Fibroblast of mammary gland (primary cell): ENCODE measurements around the gene MOAP1.
"Not testable (repeated sequence)": the region's sequence is repeated elsewhere in the genome, so short reads cannot be mapped to it uniquely, and the experiment has no call there.

Source experiments
- DNase-seq: peaks from one replicate; pipeline ENCODE4 v3.0.0-alpha.2; 2010; ENCODE audit warnings: low read depth
- H3K4me3 ChIP-seq: 2 replicates; pipeline ENCODE4 v1.5.1; 2011; ENCODE audit warnings: low read depth, mild to moderate bottlenecking, low read length, moderate library complexity; ENCODE audit not compliant: control insufficient read depth
- CTCF ChIP-seq: conservative IDR thresholded peaks from 2 replicates; pipeline ENCODE4 v1.5.1; 2011; ENCODE audit warnings: low read depth, low read length, inconsistent platforms; ENCODE audit not compliant: control insufficient read depth, insufficient read depth

Gene MOAP1

DNA sequence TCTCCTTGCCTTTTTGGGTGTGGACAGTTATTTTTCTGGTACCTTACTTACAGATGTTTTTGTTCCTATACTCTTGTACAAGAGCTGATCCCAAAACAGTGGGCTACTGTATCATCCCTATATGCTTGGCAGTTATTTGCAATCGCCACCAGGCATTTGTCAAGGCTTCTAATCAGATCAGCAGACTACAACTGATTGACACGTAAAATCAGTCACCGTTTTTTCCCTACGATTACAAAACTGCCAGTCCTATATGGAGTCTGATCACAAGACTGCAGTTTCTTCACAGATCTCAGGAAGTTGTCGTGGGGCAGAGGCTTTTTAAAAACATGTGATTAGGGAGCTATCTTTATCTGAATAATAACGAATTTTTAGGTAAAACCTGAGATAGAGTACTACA, 1.8 kb upstream of the MOAP1 start:
- no peak overlapping the region for H3K4me3 ChIP-seq
- DNase-seq: no peak
- no peak for TF ChIP-seq CTCF

GRCh38 chr14:93185349-93185720, 638 bp upstream of the MOAP1 start:
- DNase-seq: no peak
- no peak for TF ChIP-seq CTCF
- peak overlapping the region; percentile 87 for H3K4me3 ChIP-seq

DNA sequence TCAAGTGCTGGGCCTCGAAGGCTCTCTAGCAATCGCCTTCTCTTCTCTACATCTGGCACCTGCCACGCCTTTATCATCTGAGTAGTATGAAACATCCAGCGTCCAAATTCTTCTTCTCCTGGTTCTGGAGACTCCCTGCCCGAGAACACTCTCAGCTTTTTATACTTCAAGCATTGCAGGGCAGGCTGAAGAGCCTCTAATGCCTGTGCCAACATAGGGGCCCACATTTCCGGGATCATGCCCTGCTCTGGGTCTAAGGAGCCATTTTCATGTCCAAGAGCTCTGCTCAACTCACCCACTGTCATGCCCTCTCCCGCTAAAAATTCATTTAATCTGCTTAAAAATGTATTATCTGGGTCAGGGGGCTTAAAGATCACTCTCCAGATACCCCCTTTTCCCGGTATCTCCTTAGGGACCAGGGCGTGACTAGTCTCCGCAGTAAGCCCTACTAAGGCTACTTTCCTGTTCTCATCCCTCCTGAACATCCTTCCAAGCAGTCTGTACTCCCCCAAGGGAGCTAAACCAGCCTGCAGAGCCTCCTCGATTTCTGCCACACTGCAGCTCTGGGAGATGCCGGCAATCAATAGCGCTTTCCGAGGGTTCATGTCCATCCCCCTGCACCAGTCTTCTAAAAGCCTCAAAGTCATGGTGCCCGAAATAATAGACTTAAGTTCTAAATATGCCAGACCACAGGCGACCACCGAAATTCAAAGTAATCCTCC, 940 bp downstream of the MOAP1 start:
- no peak for DNase-seq
- TF ChIP-seq CTCF: no peak

DNA sequence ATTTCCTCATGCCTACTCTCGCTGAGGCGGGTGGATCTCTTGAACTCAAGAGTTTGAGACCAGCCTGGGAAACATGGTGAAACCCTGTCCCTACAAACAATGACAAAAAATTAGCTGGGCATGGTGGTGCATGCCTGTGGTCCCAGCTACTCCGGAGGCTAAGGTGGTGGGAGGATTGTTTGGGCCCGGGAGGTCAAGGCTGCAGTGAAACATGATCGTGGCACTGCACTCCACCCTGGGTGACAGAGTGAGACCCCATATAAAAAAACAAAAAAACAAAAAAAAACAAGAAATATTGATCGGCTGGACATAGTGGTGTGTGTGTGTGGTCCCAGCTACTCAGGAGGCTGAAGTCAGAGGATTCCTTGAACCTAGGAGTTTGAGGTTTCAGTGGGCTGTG, 9.2 kb downstream of the MOAP1 start:
- H3K4me3 ChIP-seq: no peak overlapping the region
- DNase-seq: no peak
- no peak for TF ChIP-seq CTCF

More for the DNA sequence above, 940 bp downstream of the MOAP1 start:
- peak overlapping the region; percentile 87 for H3K4me3 ChIP-seq

DNA sequence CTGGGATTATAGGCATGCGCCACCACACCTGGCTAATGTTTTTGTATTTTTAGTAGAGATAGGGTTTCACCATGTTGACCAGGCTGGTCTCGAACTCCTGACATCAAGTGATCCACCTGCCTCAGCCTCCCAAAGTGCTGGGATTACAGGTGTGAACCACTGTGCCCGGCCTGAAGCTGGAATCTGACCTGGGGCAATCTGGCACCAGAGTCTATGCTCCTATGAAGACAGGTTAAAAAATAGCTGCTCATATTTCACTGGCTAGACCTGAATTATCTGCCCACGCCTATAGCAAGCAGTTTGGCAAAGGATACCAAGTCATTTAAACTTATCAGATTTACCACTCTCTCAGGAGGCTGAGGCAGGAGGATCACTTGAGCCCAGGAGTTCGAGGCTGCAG, 10.0 kb downstream of the MOAP1 start:
- DNase-seq, H3K4me3 ChIP-seq: not testable (repeated sequence)

GRCh38 chr14:93173943-93174395, 10.7 kb downstream of the MOAP1 start:
- no peak overlapping the region for H3K4me3 ChIP-seq
- peak; percentile 14 for DNase-seq
- no peak for TF ChIP-seq CTCF

DNA sequence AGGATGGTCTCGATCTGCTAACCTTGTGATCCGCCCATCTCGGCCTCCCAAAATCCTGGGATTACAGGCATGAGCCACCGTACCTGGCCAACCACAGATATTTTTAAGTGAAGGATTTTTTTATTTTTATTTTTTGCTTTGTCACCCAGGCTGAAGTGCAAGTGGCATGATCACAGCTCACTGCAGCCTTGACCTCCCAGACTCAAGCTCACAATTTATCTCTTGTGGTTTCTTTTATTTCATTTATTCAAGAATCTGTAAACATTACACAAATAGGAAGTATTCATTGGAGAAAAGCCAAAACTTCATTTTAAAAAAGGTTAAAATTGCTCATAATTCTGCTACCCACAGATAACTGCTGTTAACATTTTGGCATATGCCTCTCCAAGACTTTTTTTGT, 13.3 kb downstream of the MOAP1 start:
- H3K4me3 ChIP-seq: no peak overlapping the region
- DNase-seq: no peak
- TF ChIP-seq CTCF: no peak

GRCh38 chr14:93170141-93170540, 14.6 kb downstream of the MOAP1 start:
- not testable (repeated sequence) for H3K4me3 ChIP-seq, DNase-seq

- not testable (repeated sequence) for DNase-seq, H3K4me3 ChIP-seq
Measured at GRCh38 chr14:93169619-93170018, 15.1 kb downstream of the MOAP1 start.

GRCh38 chr14:93168610-93169009, 16.1 kb downstream of the MOAP1 start:
- H3K4me3 ChIP-seq, DNase-seq: not testable (repeated sequence)

GRCh38 chr14:93165271-93166265, 19.1 kb downstream of the MOAP1 start:
- DNase-seq, H3K4me3 ChIP-seq: not testable (repeated sequence)
